NCI-H1436 (cell line): ENCODE results near the gene SCOC.

ENCODE experiments used
- DNase-seq: peaks from one replicate; lab custom pipeline; 2025; lab: John Stamatoyannopoulos, UW

The SCOC gene

DNA sequence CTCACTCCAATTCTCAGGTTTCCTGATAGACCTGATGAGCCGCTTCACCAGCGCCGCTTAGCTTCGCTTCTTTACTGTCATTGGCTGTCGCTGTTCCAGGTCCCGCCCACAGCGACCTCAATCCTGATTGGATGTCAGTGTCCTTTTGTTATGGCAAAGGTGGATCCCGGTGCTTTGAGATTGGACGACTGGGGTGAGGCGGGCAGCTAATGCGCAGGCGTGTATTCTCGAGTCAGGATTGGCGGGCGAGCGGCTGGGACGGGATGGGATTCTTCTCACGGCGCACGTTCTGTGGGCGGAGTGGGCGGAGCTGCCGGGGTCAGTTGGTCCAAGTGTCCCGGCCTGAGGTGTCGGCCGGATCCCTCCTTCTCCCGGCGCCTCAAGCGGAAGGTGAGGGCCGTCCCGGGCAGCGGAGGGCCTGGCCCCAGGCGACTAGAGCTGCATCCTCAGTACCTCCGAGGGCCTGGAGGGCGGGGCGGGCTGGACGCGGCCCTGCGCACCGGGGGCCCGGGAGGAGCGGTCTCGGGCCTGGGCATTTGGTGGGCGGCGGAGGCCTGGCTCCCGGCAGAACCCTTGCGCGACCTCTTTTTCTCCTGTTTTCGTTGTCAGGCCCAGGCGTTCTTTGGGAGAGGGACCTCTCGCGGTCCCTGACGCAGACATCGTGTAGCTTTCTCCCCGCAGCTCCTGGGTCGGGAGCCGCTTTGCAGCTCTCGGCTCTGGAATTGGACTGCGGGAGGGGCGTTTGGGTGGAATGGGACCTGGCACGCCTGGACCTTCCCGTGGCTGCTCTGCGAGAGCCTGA is at the start of gene SCOC:
SCOC (plus strand) TSS at position 319 of the 802 bp plus-strand sequence. CDS start 5,525 bp downstream, outside the sequence.
- DNase-seq = peak; percentile 98

- DNase-seq = no peak
Observed at GRCh38 chr4:140326395-140326993, 47.0 kb upstream of the SCOC start.

DNA sequence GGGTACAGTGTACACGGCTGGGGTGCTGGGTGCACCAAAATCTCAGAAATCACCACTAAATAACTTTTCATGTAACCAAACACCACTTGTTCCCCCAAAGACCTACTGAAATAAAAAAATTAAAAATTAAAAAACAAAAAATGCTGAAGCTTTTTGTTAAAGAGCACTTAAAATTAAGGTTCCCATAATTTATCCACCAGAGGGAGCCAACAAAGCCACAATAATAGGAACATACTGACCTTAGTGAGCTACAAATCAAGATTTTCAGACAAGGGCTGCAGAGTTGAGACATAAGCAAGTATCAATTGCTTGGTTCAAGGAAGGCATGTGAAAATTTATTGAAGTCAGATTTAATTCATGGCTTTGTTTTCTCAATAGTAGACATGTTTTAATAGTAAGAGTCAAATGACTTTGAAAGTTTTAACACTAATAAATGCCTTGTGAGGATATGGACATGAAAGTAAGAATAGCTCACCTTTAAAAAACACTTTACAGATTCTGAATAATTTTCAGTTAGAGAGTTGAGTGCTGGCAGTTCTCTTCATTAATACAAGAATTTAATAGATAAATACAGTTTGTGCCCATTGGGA is 43.0 kb upstream of the SCOC start:
- DNase-seq = no peak

DNA sequence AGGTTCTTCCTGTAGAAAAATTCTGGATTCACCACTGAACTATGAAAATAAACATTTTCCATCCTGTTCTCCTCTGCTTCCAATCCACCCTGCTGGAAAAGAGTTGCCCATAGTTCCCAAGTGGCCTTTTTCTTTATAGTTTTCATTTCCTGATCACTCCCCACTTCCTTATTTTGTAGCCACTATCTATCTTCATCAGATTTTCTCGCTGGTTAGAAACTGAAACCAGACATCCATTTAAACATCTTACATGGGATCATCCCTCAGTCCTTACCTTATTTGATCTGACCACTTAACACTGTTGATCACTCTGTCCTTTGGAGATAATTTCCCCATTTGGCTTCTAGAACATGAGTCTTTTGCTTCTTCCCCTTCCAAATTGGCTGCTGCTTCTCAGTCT is 42.2 kb upstream of the SCOC start:
- DNase-seq = no peak

DNA sequence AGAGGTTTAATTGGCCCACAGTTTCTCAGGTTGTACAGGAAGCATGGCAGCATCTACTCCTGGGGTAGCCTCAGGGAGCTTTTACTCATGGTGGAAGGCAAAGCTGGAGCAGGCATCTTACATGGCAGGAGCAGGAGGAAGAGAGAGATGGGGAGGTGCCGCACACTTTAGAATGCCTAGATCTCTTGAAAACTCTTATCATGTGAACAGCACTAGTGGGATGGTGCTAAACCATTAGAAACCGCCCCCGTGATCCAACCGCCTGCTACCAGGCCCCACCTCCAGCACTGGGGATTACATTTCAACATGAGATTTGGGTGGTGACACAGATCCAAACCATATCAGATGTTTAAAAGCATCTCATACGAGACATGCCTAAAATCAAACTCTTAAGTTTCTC is 41.6 kb upstream of the SCOC start:
- no peak for DNase-seq

GRCh38 chr4:140332734-140333133 is 40.7 kb upstream of the SCOC start:
- no peak for DNase-seq

- DNase-seq = no peak
Observed at GRCh38 chr4:140333523-140333922, 39.9 kb upstream of the SCOC start.

DNA sequence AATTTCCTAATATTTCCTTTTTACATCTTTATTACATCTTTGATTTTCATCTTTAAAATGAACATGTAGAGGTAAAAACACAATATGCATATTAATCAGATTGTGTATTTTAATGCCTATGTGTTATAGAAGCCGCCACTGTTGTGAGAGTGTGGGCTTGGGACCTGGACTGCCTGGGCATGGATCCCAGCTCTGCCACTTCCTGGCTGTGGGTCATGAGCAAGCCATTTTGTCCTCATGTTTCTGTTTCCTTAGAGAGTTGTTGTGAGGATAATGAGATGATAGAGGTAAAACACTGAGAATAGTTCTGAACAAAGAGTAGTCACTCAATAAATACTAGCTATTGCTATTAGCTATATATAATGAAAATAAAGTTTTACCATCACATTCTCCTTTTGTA is 38.4 kb upstream of the SCOC start:
- no peak for DNase-seq

- DNase-seq = no peak
Observed at GRCh38 chr4:140336730-140337129, 36.7 kb upstream of the SCOC start.

- no peak for DNase-seq
Observed at GRCh38 chr4:140342620-140343019, 30.8 kb upstream of the SCOC start.

DNA sequence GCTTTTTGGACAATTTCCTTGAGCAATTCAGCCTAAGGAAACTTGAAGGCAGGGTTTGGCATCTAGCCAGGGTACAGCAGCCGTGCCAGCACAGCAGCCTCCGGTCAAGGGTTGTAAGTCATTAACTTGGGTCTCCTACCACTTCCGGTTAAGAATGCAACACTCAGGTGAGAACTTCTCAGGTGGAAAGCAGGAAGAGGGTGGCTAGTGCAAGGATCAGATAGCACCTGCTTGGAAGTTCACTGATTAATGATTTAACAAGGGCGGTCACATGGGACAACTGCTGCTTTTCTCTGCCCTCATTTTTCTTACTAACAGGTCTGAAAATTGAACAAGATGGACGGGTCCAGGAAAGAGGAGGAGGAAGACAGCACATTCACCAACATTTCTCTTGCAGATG is 30.1 kb upstream of the SCOC start:
- DNase-seq = no peak

DNA sequence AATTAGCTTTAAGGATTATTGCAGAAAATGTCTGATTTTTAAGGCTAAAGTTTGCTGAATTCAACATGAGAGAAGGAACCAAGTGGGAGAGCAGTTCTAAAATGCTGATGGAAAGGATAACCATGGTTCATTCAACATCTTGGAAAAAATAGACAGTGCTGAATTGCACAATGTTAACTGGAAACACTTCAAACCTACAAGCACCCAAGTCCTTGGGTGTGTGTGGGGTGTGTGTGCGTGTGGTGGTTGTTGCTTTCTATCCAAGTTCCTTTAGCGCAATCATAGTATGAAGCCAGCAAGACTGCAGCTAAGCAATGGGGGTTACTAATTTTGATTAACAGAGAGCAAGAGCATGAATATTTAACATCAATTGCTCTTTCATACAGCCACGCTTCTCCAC is 29.3 kb upstream of the SCOC start:
- DNase-seq = no peak

DNA sequence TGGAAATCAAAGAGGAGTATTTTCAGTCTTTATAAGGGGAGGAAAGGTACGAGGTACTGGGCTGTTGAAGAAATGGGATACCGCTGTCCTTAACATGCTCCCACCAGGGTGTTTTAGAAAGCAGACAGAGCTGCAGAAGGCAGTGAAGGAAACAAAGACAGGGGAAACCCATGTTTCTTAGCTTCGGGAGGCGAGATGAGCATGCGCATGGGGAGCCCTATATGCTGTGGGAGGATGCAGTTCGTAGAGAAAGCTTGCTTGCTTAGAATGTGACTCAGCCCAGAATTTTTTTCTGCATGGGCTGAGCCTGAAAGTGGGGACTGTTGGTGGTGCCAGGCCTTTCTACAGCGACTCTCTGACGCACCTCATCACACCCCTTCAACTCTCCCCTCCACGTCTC is 28.8 kb upstream of the SCOC start:
- DNase-seq = no peak

GRCh38 chr4:140346136-140346535 is 27.3 kb upstream of the SCOC start:
- DNase-seq = no peak

DNA sequence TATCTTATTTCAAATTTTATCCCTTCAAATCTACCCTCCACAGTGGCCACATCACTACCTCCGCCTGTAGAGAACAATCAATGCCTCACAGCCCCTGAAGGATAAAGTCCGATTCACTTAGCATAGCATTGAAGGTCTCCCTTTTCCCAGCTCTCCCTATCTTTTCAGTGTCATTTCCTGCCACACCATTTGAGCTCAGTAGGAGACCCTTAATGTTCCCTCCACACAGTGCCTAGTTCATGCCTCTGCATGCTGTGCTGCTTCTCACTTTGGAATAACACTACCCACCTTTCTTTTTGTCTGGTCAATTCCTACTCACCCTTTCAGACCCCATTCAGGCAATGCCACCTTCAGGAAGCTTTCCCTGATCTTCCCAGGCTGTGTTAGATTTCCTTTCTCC is 23.6 kb upstream of the SCOC start:
- DNase-seq = no peak

GRCh38 chr4:140351093-140352075 is 22.1 kb upstream of the SCOC start:
- DNase-seq = peak; percentile 48

DNA sequence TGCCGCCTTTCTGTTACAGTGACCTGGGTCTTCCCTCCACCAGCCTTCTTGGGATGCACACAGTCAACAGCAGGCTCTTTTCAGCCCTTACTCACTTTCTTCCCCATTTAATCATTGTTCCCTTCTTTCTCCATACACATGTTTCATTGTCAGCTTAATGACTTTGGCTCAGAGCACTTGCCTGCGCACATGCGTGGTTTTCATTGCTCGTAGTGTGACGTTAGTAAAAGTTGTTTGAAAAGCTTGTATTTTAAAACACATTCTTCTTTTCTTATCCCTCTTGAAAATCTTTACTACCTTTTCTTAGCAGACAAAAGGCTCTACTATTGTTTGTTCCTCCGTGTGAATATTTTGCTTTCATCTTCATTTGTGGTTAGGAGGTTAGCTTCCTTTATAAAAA is 19.7 kb upstream of the SCOC start:
- no peak for DNase-seq

DNA sequence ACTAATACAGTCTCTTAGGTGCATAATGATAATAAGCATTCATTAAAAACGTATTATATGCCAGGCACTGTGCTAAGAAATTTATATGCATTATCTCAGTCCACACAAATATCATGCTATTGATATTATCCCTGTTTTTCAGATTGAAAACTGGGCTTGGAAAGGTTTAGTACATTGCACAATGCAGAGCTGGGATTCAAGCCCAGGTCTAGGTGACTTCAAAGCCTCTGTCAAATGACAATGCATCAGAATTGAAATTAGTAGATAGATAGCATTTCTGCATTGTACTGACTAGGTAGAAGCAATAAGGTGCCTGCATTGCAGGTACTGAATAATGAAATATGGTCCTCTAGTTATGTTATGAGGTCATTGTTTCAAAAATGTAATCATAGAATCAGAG is 18.2 kb upstream of the SCOC start:
- DNase-seq = no peak

GRCh38 chr4:140357868-140358267 is 15.6 kb upstream of the SCOC start:
- DNase-seq = no peak

DNA sequence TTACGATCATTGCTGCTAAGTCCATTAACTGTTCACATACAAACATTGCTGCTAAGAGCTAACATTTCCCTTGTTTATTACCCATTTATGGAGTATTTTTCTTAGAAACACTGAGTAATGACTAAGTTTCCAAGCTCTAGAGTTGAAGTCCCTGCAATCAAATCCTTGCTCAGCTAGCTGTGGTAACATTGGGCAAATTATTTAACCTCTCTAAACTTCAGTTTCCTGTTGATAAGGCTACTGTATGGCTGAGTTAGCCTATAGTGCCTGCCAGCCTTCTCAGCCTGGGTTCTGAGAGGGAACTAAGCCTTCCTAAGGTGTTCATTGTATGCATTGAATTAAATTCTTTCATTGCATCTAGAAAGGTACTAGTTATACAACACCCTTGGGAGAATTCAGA is 15.2 kb upstream of the SCOC start:
- DNase-seq = no peak

GRCh38 chr4:140359562-140360427 is 13.7 kb upstream of the SCOC start:
- DNase-seq = peak; percentile 91
